NB4 (cell line): ENCODE data around the gene PSAT1.

Experiments
- DNase-seq: peaks from one replicate; pipeline ENCODE4 v3.0.0; 2010; ENCODE audit warnings: low read depth
- H3K4me3 ChIP-seq: one replicate; pipeline ENCODE4 v1.5.1; 2011; ENCODE audit warnings: mild to moderate bottlenecking, low read depth, low read length, moderate library complexity
- MYC ChIP-seq: IDR thresholded peaks from 2 replicates; pipeline ENCODE4 v1.6.1; 2011; ENCODE audit warnings: low read depth, low read length
- POLR2A ChIP-seq: IDR thresholded peaks from 2 replicates; pipeline ENCODE4 v1.6.1; 2011; ENCODE audit warnings: mild to moderate bottlenecking; ENCODE audit not compliant: insufficient read length; ENCODE audit errors: extremely low read depth
- TF ChIP-seq, protein P1 (sequence below): IDR thresholded peaks from one replicate; pipeline ENCODE4 v1.5.1; 2012; ENCODE audit warnings: low read depth, low read length
- TF ChIP-seq, protein P2 (sequence below): IDR thresholded peaks from 2 replicates; pipeline ENCODE4 v1.6.1; 2011; ENCODE audit warnings: low read depth, low read length

Gene PSAT1

DNA sequence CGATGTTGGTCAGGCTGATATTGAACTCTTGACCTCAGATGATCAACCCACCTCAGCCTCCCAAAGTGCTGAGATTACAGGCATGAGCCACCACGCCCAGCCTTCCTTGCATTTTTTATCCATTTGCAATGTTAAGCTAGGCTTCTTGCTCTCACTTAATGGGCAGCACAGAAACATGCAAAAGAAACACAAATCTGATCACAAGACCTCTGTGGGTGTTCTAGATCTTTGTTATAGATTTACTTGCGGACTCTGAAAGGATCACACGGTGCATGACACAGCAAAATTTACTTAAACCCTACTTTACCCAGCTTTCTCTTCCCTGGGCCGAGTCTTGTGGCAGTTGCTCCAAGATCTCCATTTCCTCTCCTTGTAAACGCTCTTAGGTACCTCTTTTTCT is 71.3 kb downstream of the PSAT1 start:
- DNase-seq: no peak
- no peak overlapping the region for H3K4me3 ChIP-seq
- TF ChIP-seq, protein P1, sequence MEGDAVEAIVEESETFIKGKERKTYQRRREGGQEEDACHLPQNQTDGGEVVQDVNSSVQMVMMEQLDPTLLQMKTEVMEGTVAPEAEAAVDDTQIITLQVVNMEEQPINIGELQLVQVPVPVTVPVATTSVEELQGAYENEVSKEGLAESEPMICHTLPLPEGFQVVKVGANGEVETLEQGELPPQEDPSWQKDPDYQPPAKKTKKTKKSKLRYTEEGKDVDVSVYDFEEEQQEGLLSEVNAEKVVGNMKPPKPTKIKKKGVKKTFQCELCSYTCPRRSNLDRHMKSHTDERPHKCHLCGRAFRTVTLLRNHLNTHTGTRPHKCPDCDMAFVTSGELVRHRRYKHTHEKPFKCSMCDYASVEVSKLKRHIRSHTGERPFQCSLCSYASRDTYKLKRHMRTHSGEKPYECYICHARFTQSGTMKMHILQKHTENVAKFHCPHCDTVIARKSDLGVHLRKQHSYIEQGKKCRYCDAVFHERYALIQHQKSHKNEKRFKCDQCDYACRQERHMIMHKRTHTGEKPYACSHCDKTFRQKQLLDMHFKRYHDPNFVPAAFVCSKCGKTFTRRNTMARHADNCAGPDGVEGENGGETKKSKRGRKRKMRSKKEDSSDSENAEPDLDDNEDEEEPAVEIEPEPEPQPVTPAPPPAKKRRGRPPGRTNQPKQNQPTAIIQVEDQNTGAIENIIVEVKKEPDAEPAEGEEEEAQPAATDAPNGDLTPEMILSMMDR: no peak
- TF ChIP-seq POLR2A: no peak
- no peak for TF ChIP-seq MYC
- TF ChIP-seq, protein P2, sequence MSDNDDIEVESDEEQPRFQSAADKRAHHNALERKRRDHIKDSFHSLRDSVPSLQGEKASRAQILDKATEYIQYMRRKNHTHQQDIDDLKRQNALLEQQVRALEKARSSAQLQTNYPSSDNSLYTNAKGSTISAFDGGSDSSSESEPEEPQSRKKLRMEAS: no peak

DNA sequence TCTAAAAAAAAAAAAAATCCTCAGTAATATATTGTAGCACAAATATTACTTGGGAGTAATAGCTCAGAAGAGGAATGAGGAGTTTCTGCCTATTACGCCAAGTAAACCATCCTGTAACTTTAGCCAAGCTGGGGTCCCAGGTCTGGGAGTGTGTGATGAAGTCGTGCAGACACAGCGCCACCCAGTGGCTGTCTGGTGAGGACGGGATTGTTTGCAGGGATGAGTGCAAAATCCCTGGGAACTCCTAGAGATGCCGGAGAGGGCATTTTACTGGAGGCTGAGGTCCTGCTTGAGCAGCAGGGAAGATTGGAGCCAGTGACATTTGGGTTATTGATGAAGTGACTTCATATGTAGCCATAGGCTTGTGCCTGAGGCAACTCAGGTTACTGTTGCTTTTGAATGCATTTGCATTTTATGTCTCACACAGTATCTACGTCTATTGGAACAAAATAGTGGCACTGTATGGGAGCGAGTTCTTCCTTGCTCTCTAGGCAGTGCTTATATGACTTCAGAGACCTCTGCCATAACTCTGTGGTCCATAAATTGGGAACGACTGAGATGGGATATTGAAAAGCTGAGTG is 72.8 kb downstream of the PSAT1 start:
- TF ChIP-seq, protein P2: no peak
- TF ChIP-seq, protein P1: peak; percentile 89
- no peak overlapping the region for H3K4me3 ChIP-seq
- DNase-seq: peak; percentile 74

DNA sequence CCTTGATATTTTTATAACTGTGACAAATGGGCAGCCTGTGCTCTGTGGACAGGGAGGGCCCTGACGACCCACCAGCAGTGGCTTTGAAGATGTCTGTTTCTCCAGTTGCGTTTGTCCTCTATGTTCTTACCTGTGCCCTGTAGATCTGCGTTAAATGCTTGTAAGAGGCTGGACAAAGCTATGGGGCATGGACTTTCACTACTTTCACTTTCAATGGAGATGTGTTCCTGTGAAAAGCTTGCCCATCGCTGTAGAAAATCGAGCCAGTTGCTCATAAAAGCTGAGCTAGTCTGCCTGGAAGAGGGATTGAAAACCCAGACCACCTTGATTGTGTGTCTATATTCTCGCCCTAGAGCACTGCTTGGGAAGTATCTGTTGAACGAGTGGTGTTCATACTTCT is 74.1 kb downstream of the PSAT1 start:
- DNase-seq: no peak
- no peak overlapping the region for H3K4me3 ChIP-seq
- no peak for TF ChIP-seq POLR2A
- TF ChIP-seq, protein P2: no peak
- no peak for TF ChIP-seq MYC
- TF ChIP-seq, protein P1: no peak

DNA sequence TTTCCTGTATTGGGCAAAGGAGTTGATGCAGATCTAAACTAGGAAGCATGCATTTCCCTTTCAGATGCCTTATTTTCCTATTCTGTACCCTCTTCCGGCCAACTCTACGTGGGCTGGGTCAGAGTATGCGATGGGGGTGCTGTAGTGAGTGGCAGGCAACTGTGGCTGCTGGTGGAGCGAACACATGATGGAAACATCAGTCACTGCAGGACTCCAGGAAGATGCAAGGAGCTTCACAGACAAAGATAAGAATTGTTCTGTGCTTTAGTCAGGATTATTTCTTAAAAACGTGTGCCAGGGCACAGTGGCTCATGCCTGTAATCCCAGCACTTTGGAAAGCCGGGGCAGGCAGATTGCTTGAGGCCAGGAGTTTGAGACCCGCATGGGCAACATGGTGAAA is 75.1 kb downstream of the PSAT1 start:
- no peak for DNase-seq
- no peak overlapping the region for H3K4me3 ChIP-seq
- TF ChIP-seq, protein P2: no peak
- TF ChIP-seq, protein P1: no peak
